ENCODE data around the gene LAIR1.

GRCh38 chr19:54325194-54325621 lies 39.5 kb downstream of the LAIR1 start:
- TF ChIP-seq EZH2 (IDR thresholded peaks at IDR 0.05; ENCODE audit: insufficient read depth, poor library complexity, severe bottlenecking) (no peak), EZH2phosphoT487 (IDR thresholded peaks at IDR 0.05; ENCODE audit: insufficient read depth, low read depth) (no peak)
